K562 (cell line): ENCODE measurements around the gene EPHX1. TPM values are rescaled to one million over a fixed set of nuclear protein-coding genes. Genes with fewer than 3 reads are reported as not detected.

ENCODE experiments used
- ERF ChIP-seq: fragments of 450-650 bp; formaldehyde crosslinking; IDR thresholded peaks from 2 replicates; pipeline ENCODE4 v1.4.0; 2020; ENCODE audit warnings: mild to moderate bottlenecking, mixed read lengths
- HNRNPL ChIP-seq: fragments of 200-400 bp; formaldehyde crosslinking; IDR thresholded peaks from 2 replicates; pipeline ENCODE4 v1.6.1; 2017; ENCODE audit warnings: low read depth, mild to moderate bottlenecking, low read length
- KDM4B ChIP-seq, 2 experiments: fragments of 450-650 bp in 1 of 2; sonication (generic) in 1 of 2; IDR thresholded peaks; 2 replicates each; pipeline ENCODE4 v1.6.1; 2016 to 2017; ENCODE audit warnings: borderline replicate concordance in 2 of 2, antibody characterized with exemption in 1 of 2, low read depth in 1 of 2, mild to moderate bottlenecking in 1 of 2
- MCM2 ChIP-seq: fragments of 450-650 bp; IDR thresholded peaks from 2 replicates; pipeline ENCODE4 v1.6.1; 2017; ENCODE audit warnings: low read depth, mild to moderate bottlenecking
- PTRF ChIP-seq: fragments of 450-650 bp; IDR thresholded peaks from 2 replicates; pipeline ENCODE4 v1.6.1; 2016; ENCODE audit warnings: mild to moderate bottlenecking, missing genetic modification characterization, missing compliant biosample characterization
- RAD51 ChIP-seq: fragments of 450-650 bp; IDR thresholded peaks from 2 replicates; pipeline ENCODE4 v1.7.1; 2016; ENCODE audit warnings: low read depth, mild to moderate bottlenecking, borderline replicate concordance
- SIN3A ChIP-seq, 2 experiments: fragments of 150-350 bp in 1 of 2; IDR thresholded peaks; 2 replicates each; pipeline ENCODE4 v1.6.1; 2011 to 2016; ENCODE audit warnings: borderline replicate concordance in 2 of 2, low read depth in 2 of 2, low read length in 2 of 2, mild to moderate bottlenecking in 2 of 2, moderate library complexity in 2 of 2; ENCODE audit not compliant: control insufficient read depth in 1 of 2
- ZBTB1 ChIP-seq: sonication (generic); formaldehyde crosslinking; IDR thresholded peaks from 2 replicates; pipeline ENCODE4 v1.8.1; 2023; ENCODE audit warnings: missing genetic modification reagents, low read depth, mild to moderate bottlenecking, borderline replicate concordance
- ZNF316 ChIP-seq: fragments of 450-650 bp; IDR thresholded peaks from 2 replicates; pipeline ENCODE4 v1.6.1; 2016
- ZNF507 ChIP-seq: conservative IDR thresholded peaks from 2 replicates; pipeline ENCODE4 v1.6.1; 2017; ENCODE audit warnings: missing genetic modification characterization, missing compliant biosample characterization
- polyA plus RNA-seq, 8 experiments: library from polyadenylated mRNA; depleted of rRNA in 4 of 8; stranded (reverse) in 5 of 8; unstranded in 3 of 8; fragments of >200 nt; fragmentation: Nextera tagmentation in 2 of 8; fragmentation: Illumina TruSeq in 1 of 8; extraction: Ambion mirVana in 2 of 8; extraction: Trizol in 1 of 8; gene quantifications; 2 replicates each; pipeline versions ENCODE4 v1.2.1 to v1.2.3, GENCODE V29; 2011 to 2014; ENCODE audit warnings: inconsistent platforms in 1 of 8, missing spikeins in 1 of 8
- total RNA-seq, 7 experiments: library from RNA; depleted of rRNA in 6 of 7; stranded (reverse); fragments of >200 nt in 6 of 7; fragmentation: Illumina TruSeq in 2 of 7; extraction: Trizol in 2 of 7; gene quantifications; 2 replicates each; pipeline versions ENCODE4 v1.2.1 to v1.2.3, GENCODE V29; 2011 to 2021; ENCODE audit warnings: low replicate concordance in 1 of 7
- TF ChIP-seq, protein P1 (sequence below): sonication (generic); formaldehyde crosslinking; IDR thresholded peaks from 2 replicates; pipeline ENCODE4 v1.8.1; 2023; ENCODE audit warnings: mild to moderate bottlenecking, missing genetic modification reagents
- TF ChIP-seq, protein P2 (sequence below): fragments of 450-650 bp; formaldehyde crosslinking; IDR thresholded peaks from 2 replicates; pipeline ENCODE4 v1.4.0; 2020; ENCODE audit warnings: mild to moderate bottlenecking, mixed read lengths
- TF ChIP-seq, protein P3 (sequence below), 2 experiments: fragments of 450-650 bp in 1 of 2; IDR thresholded peaks; 2 replicates each; pipeline ENCODE4 v1.6.1; 2011 to 2017; ENCODE audit warnings: low read depth in 2 of 2, antibody characterized with exemption in 1 of 2, borderline replicate concordance in 1 of 2, low read length in 1 of 2, mild to moderate bottlenecking in 1 of 2, mixed read lengths in 1 of 2; ENCODE audit not compliant: control insufficient read depth in 1 of 2
- TF ChIP-seq, protein P4 (sequence below): fragments of 450-650 bp; formaldehyde crosslinking; conservative IDR thresholded peaks from 2 replicates; pipeline ENCODE4 v1.4.0; 2022; ENCODE audit warnings: mild to moderate bottlenecking, missing genetic modification characterization

The EPHX1 gene
- total and polyA plus RNA-seq, 9 of the 15 experiments (the other 6 are each of a cell fraction or from before 2014, with no cell fraction given) = 0.21 to 27.0 (median 6.7) TPM

DNA sequence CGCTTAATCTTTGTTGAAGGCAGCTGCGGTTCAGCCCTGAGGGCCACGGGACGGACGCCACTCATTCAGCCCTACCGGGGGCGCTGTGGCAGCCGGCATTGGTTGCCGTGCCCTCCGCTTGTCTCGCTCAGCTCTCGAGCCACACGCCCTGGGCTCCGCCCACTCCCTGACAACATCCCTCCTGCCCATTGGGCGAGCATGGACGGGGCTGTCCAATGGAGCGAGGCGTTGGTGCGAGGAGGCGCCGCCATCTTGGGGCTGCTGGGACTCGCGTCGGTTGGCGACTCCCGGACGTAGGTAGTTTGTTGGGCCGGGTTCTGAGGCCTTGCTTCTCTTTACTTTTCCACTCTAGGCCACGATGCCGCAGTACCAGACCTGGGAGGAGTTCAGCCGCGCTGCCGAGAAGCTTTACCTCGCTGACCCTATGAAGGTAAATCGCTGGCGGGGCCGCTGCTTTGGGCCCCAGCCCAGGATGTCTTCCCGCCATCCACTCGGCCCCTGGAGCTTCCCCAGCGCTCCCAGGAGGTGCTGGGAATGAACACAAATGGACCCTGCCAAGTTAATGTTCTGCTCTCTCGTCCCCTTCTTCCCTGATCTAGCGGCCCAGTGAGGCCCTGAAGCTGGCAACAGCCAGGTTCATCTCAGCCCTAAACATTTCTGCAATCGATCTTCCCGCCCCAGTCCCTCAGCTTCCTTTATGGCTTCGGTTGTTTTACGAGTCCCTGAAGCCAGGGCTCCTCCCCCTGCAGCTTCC lies 32.2 kb upstream of the EPHX1 start, which contains the start of gene SRP9 (continued):
- TF ChIP-seq, protein P1, sequence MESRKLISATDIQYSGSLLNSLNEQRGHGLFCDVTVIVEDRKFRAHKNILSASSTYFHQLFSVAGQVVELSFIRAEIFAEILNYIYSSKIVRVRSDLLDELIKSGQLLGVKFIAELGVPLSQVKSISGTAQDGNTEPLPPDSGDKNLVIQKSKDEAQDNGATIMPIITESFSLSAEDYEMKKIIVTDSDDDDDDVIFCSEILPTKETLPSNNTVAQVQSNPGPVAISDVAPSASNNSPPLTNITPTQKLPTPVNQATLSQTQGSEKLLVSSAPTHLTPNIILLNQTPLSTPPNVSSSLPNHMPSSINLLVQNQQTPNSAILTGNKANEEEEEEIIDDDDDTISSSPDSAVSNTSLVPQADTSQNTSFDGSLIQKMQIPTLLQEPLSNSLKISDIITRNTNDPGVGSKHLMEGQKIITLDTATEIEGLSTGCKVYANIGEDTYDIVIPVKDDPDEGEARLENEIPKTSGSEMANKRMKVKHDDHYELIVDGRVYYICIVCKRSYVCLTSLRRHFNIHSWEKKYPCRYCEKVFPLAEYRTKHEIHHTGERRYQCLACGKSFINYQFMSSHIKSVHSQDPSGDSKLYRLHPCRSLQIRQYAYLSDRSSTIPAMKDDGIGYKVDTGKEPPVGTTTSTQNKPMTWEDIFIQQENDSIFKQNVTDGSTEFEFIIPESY (CRISPR knock-in tag) = peak; percentile 76; the same call in 1 of the 2 replicates
- TF ChIP-seq MCM2 (no peak), ZNF316 (peak; percentile 45; the same call in 1 of the 2 replicates), SIN3A (IDR thresholded peaks at IDR 0.05; ENCODE audit: borderline replicate concordance in 2 of 2, control insufficient read depth in 1 of 2, low read depth in 2 of 2, low read length in 2 of 2) (peak in 1 of 2 experiments; percentile 70; a peak in 2 of 4 replicates), ERF (CRISPR knock-in tag) (peak; percentile 75), ZBTB1 (CRISPR knock-in tag) (no peak; the same call in 1 of the 2 replicates), KDM4B (IDR thresholded peaks at IDR 0.05; ENCODE audit: borderline replicate concordance in 2 of 2, low read depth in 1 of 2) (peak in 1 of 2 experiments; percentile 49; a peak in 1 of 4 replicates), RAD51 (peak; percentile 48; the same call in 1 of the 2 replicates), PTRF (no peak), ZNF507 (tag) (no peak), HNRNPL (peak; percentile 91)
- TF ChIP-seq, protein P2, sequence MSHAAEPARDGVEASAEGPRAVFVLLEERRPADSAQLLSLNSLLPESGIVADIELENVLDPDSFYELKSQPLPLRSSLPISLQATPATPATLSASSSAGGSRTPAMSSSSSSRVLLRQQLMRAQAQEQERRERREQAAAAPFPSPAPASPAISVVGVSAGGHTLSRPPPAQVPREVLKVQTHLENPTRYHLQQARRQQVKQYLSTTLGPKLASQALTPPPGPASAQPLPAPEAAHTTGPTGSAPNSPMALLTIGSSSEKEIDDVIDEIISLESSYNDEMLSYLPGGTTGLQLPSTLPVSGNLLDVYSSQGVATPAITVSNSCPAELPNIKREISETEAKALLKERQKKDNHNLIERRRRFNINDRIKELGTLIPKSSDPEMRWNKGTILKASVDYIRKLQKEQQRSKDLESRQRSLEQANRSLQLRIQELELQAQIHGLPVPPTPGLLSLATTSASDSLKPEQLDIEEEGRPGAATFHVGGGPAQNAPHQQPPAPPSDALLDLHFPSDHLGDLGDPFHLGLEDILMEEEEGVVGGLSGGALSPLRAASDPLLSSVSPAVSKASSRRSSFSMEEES (CRISPR knock-in tag) = no peak
- TF ChIP-seq, protein P3, sequence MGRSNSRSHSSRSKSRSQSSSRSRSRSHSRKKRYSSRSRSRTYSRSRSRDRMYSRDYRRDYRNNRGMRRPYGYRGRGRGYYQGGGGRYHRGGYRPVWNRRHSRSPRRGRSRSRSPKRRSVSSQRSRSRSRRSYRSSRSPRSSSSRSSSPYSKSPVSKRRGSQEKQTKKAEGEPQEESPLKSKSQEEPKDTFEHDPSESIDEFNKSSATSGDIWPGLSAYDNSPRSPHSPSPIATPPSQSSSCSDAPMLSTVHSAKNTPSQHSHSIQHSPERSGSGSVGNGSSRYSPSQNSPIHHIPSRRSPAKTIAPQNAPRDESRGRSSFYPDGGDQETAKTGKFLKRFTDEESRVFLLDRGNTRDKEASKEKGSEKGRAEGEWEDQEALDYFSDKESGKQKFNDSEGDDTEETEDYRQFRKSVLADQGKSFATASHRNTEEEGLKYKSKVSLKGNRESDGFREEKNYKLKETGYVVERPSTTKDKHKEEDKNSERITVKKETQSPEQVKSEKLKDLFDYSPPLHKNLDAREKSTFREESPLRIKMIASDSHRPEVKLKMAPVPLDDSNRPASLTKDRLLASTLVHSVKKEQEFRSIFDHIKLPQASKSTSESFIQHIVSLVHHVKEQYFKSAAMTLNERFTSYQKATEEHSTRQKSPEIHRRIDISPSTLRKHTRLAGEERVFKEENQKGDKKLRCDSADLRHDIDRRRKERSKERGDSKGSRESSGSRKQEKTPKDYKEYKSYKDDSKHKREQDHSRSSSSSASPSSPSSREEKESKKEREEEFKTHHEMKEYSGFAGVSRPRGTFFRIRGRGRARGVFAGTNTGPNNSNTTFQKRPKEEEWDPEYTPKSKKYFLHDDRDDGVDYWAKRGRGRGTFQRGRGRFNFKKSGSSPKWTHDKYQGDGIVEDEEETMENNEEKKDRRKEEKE (IDR thresholded peaks at IDR 0.05; ENCODE audit: borderline replicate concordance in 1 of 2, control insufficient read depth in 1 of 2, low read depth in 2 of 2, low read length in 1 of 2) = no peak
- TF ChIP-seq, protein P4, sequence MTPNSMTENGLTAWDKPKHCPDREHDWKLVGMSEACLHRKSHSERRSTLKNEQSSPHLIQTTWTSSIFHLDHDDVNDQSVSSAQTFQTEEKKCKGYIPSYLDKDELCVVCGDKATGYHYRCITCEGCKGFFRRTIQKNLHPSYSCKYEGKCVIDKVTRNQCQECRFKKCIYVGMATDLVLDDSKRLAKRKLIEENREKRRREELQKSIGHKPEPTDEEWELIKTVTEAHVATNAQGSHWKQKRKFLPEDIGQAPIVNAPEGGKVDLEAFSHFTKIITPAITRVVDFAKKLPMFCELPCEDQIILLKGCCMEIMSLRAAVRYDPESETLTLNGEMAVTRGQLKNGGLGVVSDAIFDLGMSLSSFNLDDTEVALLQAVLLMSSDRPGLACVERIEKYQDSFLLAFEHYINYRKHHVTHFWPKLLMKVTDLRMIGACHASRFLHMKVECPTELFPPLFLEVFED (CRISPR knock-in tag) = 0 out of 2 replicates have a peak, but pooled peaks have one; percentile 3
